Calu3 (cell line): ENCODE data around the gene PTPRN2. TPM values are rescaled to one million over a fixed set of nuclear protein-coding genes. Genes with fewer than 3 reads are reported as not detected.

Experiments used
- BruUV-seq: library from RNA; stranded (reverse); fragments of 400-500 nt; replicated peaks from 2 replicates; lab custom pipeline; 2021; lab: Mats Ljungman, UMichigan
- CTCF ChIA-PET: fragments of 300-600 bp; sonication (Branson Sonifier 250); formaldehyde crosslinking; loops from one replicate; lab custom pipeline; 2022; ENCODE audit warnings: antibody characterized with exemption; lab: Charles Lee
- DNase-seq: peaks from one replicate; pipeline ENCODE4 v3.0.0; 2022
- H3K27ac Mint-ChIP-seq: one replicate; pipeline ENCODE4 v1.8.0; 2022; ENCODE audit warnings: mixed read lengths; ENCODE audit not compliant: unreplicated experiment
- H3K27me3 Mint-ChIP-seq: one replicate; pipeline ENCODE4 v1.8.0; 2022; ENCODE audit warnings: mixed read lengths; ENCODE audit not compliant: unreplicated experiment
- H3K36me3 Mint-ChIP-seq: one replicate; pipeline ENCODE4 v1.8.0; 2022; ENCODE audit warnings: mild to moderate bottlenecking, moderate library complexity, mixed read lengths; ENCODE audit not compliant: insufficient read depth, unreplicated experiment
- H3K4me1 Mint-ChIP-seq: one replicate; pipeline ENCODE4 v1.8.0; 2022; ENCODE audit warnings: mild to moderate bottlenecking, low read depth, mixed read lengths; ENCODE audit not compliant: unreplicated experiment
- H3K4me3 Mint-ChIP-seq: one replicate; pipeline ENCODE4 v1.8.0; 2022; ENCODE audit warnings: mild to moderate bottlenecking, low read depth, moderate library complexity, mixed read lengths; ENCODE audit not compliant: unreplicated experiment
- H3K9me3 Mint-ChIP-seq: one replicate; pipeline ENCODE4 v1.8.0; 2022; ENCODE audit warnings: low read depth, mixed read lengths; ENCODE audit not compliant: unreplicated experiment
- CTCF ChIP-seq: fragments of 200-600 bp; IDR thresholded peaks from one replicate; pipeline ENCODE4 v1.8.0; 2022; ENCODE audit warnings: antibody characterized with exemption; ENCODE audit not compliant: unreplicated experiment
- intact Hi-C: fragments of 100-400 bp; cut with micrococcal nuclease; formaldehyde crosslinking; loops from one replicate; pipeline ENCODE4 v1.10.0; 2022; ENCODE audit not compliant: unreplicated experiment
- total RNA-seq: library from RNA; stranded (reverse); gene quantifications from 2 replicates; pipeline ENCODE4 v1.2.3, GENCODE V29; 2022

PTPRN2 gene
- total RNA-seq, 1 experiment from 2014 or later = 2.0 TPM

- H3K27ac Mint-ChIP-seq = no peak overlapping the region
- H3K9me3 Mint-ChIP-seq = peaks cover 4% of the 10 kb centered on the region
- no peak for TF ChIP-seq CTCF
- no peaks in the 10 kb centered on the region for H3K36me3 Mint-ChIP-seq
- no peak for DNase-seq
- no TSS peak for BruUV-seq
- intact Hi-C loops = no loop called here
- no peaks in the 10 kb centered on the region for H3K4me1 Mint-ChIP-seq
- H3K4me3 Mint-ChIP-seq = no peak overlapping the region
- peaks cover 46% of the 10 kb centered on the region for H3K27me3 Mint-ChIP-seq
- CTCF ChIA-PET = no interaction called here
These were observed 1046.9 kb downstream of the PTPRN2 start for GRCh38 chr7:157540606-157541294.

GRCh38 chr7:157540020-157540419 lies 1047.6 kb downstream of the PTPRN2 start:
- no peak for DNase-seq
- no peaks in the 10 kb centered on the region for H3K36me3 Mint-ChIP-seq
- intact Hi-C loops = no loop called here
- TF ChIP-seq CTCF = no peak
- no TSS peak for BruUV-seq
- H3K4me1 Mint-ChIP-seq = no peaks in the 10 kb centered on the region
- H3K4me3 Mint-ChIP-seq = no peak overlapping the region
- peaks cover 46% of the 10 kb centered on the region for H3K27me3 Mint-ChIP-seq
- CTCF ChIA-PET = interaction anchor here (0.5 kb wide), 1 partner anchor 205 kb away, joined by 3 read pairs; no protein-coding TSS in a partner anchor
- H3K27ac Mint-ChIP-seq = no peak overlapping the region
- peaks cover 4% of the 10 kb centered on the region for H3K9me3 Mint-ChIP-seq

- no peak for TF ChIP-seq CTCF
- CTCF ChIA-PET = interaction anchor here (0.5 kb wide), 1 partner anchor 205 kb away, joined by 3 read pairs; no protein-coding TSS in a partner anchor
These were observed 1048.1 kb downstream of the PTPRN2 start for GRCh38 chr7:157539521-157539920.

GRCh38 chr7:157538735-157539134 lies 1048.9 kb downstream of the PTPRN2 start:
- CTCF ChIA-PET = no interaction called here
- DNase-seq = no peak
- no TSS peak for BruUV-seq
- Mint-ChIP-seq H3K4me3 (no peak overlapping the region), H3K27me3 (peaks cover 37% of the 10 kb centered on the region), H3K9me3 (peaks cover 1% of the 10 kb centered on the region), H3K4me1 (no peaks in the 10 kb centered on the region), H3K36me3 (no peaks in the 10 kb centered on the region), H3K27ac (no peak overlapping the region)
- intact Hi-C loops = no loop called here
- no peak for TF ChIP-seq CTCF

More at GRCh38 chr7:157539521-157539920, 1048.1 kb downstream of the PTPRN2 start:
- BruUV-seq = no TSS peak
- no peak for DNase-seq
- Mint-ChIP-seq H3K27me3 (peaks cover 45% of the 10 kb centered on the region), H3K4me3 (no peak overlapping the region), H3K4me1 (no peaks in the 10 kb centered on the region), H3K36me3 (no peaks in the 10 kb centered on the region), H3K9me3 (peaks cover 4% of the 10 kb centered on the region), H3K27ac (no peak overlapping the region)
- intact Hi-C loops = no loop called here
